Cerebellar cortex (tissue), 1 donor: ENCODE data around the gene TOR1AIP1.

Source experiments
- DNase-seq: peaks from one replicate; pipeline ENCODE4 v3.0.0-alpha.2; 2015; ENCODE audit warnings: low spot score

Gene TOR1AIP1

DNA sequence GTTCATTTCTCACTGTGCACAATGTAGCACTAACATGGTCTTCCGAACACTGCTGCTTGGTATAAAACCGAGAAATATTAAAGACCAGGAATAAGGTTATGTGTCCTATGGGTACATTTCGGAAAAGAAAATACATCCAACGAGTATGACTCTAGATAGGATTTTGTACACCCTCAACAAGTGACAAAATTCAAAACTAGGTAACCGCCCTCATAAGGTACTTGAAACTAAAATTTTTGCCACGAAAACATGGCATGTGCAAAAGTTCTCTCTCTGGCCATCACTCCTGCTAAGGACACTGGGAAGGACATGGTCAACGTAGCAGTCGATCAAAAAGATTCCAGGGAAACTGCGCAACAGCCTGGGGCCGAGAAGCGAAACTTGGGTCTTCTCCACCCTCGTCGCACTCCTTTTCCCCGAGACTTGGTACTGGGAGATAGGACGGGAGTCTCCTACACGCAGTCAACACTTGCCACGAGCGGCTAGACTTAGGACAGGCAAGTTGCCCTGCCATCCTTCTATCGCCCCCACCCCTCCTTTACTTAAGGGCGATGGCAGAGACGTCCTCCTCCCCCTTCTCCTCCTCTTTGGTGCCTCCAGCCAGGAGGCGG lies 338 bp upstream of the TOR1AIP1 start:
- DNase-seq: peak; percentile 96

DNA sequence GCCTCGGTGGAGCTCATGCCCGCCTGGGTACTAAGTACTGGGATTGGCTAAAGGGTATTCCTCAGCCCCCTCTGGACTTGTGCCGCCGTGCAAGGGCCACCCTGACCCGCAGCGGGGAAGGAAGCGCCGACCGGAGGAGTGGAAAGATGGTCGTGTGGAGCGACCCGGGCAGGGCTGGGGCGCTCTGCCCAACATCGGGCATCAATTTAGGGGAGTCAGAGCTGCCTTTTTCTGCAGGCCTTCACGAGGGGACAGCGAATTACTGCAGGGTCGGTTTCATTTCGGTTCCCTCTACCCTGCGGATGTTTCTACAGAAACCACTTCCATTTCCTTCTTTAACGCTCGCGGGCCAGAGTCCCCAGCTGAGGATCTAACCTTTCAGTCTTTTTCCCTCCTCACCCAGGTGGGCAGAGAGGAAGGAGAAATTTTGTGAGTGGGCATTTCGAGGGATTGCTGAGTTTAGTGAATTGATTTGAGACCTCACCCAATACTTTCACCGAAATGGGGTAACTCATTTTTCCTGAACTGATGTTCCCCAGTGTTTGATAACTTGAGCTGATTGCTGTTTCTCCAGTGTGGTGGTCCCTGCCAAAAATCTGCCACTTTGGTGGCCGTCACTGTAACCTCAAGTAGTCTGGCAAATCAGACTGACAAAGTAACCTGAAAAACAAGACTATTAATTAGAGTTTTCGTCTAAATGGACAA lies 1.1 kb downstream of the TOR1AIP1 start:
- no peak for DNase-seq

GRCh38 chr1:179883745-179884138 lies 1.7 kb downstream of the TOR1AIP1 start:
- no peak for DNase-seq

- no peak for DNase-seq
Measured at GRCh38 chr1:179888071-179888470, 6.0 kb downstream of the TOR1AIP1 start.

GRCh38 chr1:179889589-179889988 lies 7.5 kb downstream of the TOR1AIP1 start:
- no peak for DNase-seq

DNA sequence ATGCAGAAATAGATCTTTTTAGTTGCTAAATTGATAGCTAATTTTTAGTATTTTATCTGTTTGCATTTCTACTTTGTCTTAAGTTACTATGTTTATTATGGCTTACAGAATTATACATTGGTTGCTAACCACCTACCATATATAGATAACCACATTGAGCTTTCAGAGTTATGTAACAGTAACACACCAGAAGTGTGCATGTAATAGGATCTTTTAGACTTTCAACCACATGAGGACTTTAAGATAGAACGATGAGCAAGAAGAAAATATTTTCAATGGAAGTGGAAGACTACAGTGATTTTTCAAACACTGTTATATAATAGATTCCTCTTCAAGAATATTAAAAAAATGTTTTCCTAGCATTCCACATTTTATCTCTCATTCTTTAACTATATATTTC lies 28.8 kb downstream of the TOR1AIP1 start:
- no peak for DNase-seq

GRCh38 chr1:179911812-179912211 lies 29.7 kb downstream of the TOR1AIP1 start:
- DNase-seq: no peak

DNA sequence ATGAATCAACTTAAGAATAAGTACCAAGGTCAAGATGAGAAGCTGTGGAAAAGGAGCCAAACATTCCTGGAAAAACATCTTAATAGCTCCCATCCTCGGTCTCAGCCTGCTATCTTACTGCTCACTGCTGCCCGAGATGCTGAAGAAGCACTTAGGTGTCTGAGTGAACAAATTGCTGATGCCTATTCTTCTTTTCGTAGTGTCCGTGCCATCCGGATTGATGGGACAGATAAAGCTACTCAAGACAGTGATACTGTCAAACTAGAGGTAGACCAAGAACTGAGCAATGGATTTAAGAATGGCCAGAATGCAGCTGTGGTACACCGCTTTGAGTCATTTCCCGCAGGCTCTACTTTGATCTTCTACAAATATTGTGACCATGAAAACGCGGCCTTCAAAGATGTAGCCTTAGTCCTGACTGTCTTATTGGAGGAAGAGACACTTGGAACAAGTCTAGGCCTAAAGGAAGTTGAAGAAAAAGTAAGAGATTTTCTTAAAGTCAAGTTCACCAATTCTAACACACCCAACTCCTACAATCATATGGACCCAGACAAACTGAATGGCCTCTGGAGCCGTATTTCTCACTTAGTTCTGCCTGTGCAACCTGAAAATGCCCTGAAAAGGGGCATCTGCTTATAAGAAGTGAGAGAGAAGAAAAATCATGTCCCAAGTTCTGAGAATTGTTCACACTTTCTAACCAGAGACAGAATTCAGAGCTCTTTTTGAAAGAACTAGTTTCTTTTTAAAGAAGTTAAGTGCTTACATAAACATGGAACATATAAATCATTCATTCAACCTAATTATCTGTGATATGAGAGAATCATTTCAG lies 35.7 kb downstream of the TOR1AIP1 start:
- no peak for DNase-seq

- DNase-seq: peak; percentile 10
Measured at GRCh38 chr1:179921472-179921871, 39.4 kb downstream of the TOR1AIP1 start.

- no peak for DNase-seq
Measured at GRCh38 chr1:179921981-179922872, 40.1 kb downstream of the TOR1AIP1 start.

GRCh38 chr1:179923029-179923428 lies 40.9 kb downstream of the TOR1AIP1 start:
- DNase-seq: no peak

DNA sequence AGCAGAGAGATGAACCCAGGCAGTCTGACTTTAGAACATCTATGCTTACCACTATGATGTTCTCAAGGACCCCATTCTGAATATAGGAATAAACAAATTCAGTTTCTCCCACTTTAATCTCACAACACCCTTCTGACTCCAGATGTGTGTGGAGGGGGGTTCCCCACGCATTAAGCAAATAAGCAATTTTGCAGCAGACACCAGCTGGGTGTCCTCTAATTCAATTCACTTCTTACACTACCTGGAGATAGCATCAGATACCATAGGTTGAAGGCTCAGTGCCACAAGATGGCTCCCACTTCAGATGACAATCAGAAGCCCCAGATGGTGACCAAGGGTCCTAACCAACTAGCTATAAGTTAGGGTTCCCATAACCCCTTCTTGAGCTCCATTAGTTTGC lies 42.2 kb downstream of the TOR1AIP1 start:
- no peak for DNase-seq

DNA sequence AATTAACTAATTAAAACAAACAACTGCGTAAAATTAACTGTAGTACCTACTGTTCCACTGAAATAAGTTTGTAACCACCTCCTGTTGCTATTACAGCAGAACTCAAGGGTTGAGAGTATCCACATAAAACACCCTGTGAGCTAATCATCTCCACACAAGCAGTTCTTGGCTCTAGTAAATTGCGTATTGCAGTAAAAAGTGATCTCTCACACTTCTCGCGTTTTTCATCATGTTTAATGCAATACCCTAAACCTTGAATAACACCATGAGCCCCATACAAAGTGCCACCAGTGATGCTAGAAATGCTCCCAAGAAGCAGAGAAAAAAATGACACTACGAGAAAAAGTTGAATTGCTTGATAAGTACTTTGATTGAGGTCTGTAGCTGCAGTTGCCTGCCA lies 43.2 kb downstream of the TOR1AIP1 start:
- no peak for DNase-seq

GRCh38 chr1:179925922-179926849 lies 44.1 kb downstream of the TOR1AIP1 start:
- DNase-seq: no peak

DNA sequence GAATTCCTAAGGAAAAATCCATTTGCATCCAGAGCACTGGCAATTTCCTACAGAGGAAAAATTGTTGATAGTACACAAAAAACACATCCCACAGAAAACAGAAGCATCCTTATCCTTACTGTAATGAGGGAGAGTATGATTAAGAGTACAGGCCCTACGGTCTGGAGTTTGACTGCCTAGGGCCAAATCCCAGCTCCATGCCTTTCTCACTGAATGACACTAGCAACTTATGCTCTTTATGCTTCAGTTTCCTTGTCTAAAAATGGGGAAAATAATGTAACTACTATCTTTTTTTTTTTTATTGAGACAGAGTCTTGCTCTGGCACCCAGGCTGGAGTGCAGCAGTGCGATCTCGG lies 44.7 kb downstream of the TOR1AIP1 start:
- no peak for DNase-seq

- no peak for DNase-seq
Measured at GRCh38 chr1:179929955-179930798, 48.1 kb downstream of the TOR1AIP1 start.

DNA sequence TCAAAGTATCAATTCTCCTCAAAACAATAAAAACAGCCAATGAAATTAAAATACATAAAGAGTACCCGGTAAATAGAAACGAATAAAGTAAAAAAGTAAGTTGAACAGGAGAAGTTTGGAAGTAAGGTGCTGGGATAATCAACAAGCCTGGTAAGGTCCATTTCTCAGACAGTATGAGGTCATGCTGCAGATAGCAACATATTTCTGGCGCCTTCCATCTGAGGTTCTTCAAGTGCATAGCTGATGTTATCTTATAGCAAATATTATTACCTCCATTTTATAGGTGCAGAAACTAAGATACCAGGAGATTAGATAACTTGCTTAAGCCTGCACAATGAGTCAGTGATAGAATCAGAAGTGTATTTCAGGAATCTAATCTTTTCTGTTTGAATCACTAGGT lies 48.8 kb downstream of the TOR1AIP1 start:
- DNase-seq: no peak

- no peak for DNase-seq
Measured at GRCh38 chr1:179933219-179933618, 51.1 kb downstream of the TOR1AIP1 start.

- DNase-seq: no peak
Measured at GRCh38 chr1:179935909-179936496, 53.9 kb downstream of the TOR1AIP1 start.
